GM21423 (cell line): Measurements from ENCODE around the gene TRAPPC12.

Experiments
- ATAC-seq: cut with Tn5 transposase; IDR thresholded peaks from one replicate; pipeline ENCODE4 v1.9.1; 2021; ENCODE audit warnings: mild to moderate bottlenecking, moderate library complexity; ENCODE audit not compliant: unreplicated experiment

TRAPPC12 gene

GRCh38 chr2:3405876-3406275, 26.4 kb downstream of the TRAPPC12 start:
- ATAC-seq: no peak

- no peak for ATAC-seq
Observed at GRCh38 chr2:3406501-3406900, 27.0 kb downstream of the TRAPPC12 start.

DNA sequence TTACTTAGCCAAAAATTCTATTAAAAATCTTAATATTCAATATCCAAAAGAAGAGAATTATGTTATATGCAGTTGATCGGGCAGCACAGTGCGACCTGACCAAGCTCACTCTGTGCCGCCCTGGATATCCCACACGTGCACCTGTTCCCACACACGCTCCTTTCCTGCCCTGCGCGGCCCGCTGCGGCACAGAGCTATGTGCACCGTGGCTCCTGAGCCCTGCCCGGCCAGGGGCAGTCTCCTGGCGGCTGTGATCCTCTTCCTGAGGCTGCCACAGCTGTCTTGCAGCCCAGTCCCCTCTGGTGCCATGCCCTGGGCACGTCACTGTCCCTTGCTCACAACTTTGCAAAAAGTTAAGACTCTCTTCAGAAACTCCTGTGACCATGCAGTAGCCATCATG, 29.3 kb downstream of the TRAPPC12 start:
- ATAC-seq: no peak

- ATAC-seq: no peak
Observed at GRCh38 chr2:3409627-3410170, 30.2 kb downstream of the TRAPPC12 start.

GRCh38 chr2:3411103-3411502, 31.6 kb downstream of the TRAPPC12 start:
- ATAC-seq: no peak

GRCh38 chr2:3413697-3414096, 34.2 kb downstream of the TRAPPC12 start:
- no peak for ATAC-seq

DNA sequence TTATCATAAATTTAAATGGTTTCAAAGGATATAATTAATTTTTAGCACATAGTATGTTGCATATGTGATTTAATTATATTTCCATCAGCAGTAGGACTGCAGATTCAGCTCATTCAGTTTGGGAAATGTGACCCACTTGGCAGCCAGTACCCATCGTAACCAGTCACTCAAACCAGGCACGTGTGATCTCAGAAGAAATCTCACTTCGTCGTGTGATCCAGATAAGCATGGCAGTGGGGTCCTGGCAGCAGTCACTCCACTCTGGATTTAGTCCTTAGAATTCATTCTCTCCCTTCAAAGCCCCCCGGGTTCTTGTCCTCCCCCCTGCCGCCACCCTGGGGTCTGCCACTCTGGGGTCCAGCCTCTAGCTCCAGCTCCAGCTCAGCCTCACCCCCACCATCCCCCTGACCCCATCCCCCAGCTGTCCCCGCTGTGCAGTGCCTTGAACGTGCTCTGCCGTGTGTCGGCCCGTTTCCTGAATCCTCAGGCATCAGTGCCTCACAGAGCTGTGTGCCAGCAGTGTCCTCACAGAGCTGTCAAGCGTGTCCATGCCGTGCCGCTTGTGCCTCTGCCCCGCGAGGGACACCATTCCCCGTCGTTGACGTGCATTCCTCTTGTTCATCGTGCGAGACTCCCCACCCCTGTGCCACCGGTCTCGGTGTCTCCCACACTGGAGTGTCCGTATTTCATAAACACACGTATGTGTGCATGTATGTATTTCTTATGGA, 34.8 kb downstream of the TRAPPC12 start:
- ATAC-seq: no peak

GRCh38 chr2:3418766-3419404, 39.4 kb downstream of the TRAPPC12 start:
- ATAC-seq: no peak

DNA sequence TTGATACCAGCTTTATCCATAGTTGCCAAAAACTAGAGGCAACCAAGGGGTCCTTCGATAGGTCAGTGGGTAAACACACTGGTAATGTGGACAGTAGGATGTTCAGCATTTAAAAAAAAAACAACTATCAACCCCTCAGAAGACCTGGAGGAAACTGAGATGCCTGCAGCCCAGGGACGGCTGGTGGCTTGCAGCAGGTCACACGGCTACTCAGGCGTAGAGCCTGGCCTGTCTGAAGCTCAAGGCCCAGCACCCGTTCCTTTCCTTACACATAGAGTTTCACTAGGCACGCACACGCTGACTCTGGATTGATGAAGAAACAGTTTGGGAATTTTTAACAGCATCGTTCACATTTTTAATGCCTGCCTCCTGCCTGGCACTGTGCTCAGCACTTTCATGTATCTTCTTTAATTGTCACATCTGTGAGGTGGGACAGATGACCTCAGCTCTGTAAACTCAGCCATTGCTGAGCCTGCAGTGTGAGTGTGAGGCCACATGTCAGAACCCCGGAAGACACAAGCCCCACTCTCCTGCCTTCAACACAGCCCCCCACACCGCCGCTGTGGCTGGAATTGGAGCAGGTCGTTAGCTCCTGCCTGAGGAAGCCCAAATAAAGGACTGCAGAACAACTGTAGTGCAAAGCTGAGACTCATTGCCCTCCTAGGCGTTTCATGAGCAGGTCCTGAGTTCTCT, 40.7 kb downstream of the TRAPPC12 start:
- ATAC-seq: peak; percentile 55

DNA sequence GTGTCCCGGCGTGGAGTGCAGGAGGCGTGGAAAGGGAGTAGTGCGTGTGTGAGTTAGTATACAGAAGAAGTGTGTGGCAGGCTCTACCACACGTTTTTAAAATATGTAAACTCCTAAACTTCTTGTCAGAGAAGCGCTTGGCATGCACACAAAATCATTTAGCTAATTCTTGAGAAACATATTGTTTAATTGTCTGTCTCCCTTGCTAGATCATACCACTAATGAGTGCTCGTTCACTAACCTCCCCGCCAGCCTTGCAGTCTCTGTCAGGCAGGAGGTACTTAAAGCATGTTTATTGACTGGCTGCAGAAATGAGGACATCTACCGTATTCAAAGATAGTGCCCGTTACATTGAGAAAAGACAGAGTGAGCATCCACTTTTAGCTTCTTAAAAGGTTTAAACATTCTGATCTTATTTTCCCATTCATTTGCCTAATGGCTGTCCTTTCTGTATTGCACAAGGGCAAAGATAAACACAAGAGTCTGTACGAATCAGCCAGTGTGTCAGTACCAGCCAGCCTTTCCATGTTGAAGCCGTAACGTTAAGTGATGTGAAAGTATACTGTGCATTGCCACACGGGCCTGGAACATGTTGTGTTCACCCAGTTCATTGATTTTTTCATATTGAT, 41.4 kb downstream of the TRAPPC12 start:
- no peak for ATAC-seq

- ATAC-seq: no peak
Observed at GRCh38 chr2:3421580-3421979, 42.1 kb downstream of the TRAPPC12 start.

- ATAC-seq: peak; percentile 53
Observed at GRCh38 chr2:3422161-3422779, 42.8 kb downstream of the TRAPPC12 start.

GRCh38 chr2:3423492-3424170, 44.1 kb downstream of the TRAPPC12 start:
- ATAC-seq: no peak

GRCh38 chr2:3424171-3424795, 44.8 kb downstream of the TRAPPC12 start:
- no peak for ATAC-seq

GRCh38 chr2:3426615-3427014, 47.1 kb downstream of the TRAPPC12 start:
- ATAC-seq: no peak

DNA sequence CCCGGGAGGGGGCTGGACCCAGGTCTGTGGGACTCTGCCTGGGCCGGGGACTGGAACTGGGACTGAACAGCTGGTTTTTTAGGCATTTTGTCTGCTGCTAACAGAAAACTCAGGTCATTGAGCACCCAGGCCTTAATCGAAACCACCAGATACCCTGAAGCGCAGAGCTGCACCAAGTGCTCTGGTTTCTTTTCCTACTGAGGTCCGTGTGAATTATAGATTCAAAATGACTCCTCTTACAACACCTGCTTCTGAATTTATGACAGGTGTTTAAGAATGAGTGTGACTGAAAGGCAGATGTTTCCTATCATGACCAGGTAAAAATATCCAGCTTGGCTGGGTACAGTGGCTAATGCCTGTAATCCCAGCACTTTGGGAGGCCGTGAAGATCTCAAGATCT, 47.8 kb downstream of the TRAPPC12 start:
- ATAC-seq: no peak

DNA sequence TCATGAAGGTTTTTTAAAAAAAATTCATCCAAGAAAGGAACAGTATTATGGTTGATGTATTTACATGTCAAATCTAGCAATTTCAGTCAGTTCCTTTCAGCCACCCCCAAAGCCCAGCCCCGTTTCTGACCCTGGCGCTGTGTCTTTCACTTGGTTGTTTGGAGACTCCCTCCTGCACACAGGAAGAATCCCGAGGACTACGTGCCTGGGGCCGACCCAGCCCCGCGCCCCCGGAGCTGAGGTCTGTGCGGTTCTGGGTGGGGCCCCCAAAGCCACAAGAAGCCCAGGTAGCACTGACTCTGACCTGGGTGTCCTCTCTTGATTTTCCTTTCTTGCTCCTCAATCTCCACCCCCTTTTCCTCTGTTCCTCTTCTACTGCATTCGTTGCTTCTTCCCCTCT, 49.1 kb downstream of the TRAPPC12 start:
- ATAC-seq: no peak

GRCh38 chr2:3429066-3429610, 49.6 kb downstream of the TRAPPC12 start:
- ATAC-seq: no peak

GRCh38 chr2:3430172-3430571, 50.7 kb downstream of the TRAPPC12 start:
- no peak for ATAC-seq
